GM12875 (cell line): ENCODE data around the gene MGMT.

Experiments
- H3K4me3 ChIP-seq: one replicate; pipeline ENCODE4 v1.5.1; 2011; ENCODE audit warnings: low read depth, low read length, control low read depth
- TF ChIP-seq, protein P1 (sequence below): IDR thresholded peaks from 2 replicates; pipeline ENCODE4 v1.5.1; 2011; ENCODE audit warnings: low read depth, mild to moderate bottlenecking, control low read depth, inconsistent platforms, low read length, moderate library complexity, borderline replicate concordance; ENCODE audit not compliant: insufficient read depth

Gene MGMT

DNA sequence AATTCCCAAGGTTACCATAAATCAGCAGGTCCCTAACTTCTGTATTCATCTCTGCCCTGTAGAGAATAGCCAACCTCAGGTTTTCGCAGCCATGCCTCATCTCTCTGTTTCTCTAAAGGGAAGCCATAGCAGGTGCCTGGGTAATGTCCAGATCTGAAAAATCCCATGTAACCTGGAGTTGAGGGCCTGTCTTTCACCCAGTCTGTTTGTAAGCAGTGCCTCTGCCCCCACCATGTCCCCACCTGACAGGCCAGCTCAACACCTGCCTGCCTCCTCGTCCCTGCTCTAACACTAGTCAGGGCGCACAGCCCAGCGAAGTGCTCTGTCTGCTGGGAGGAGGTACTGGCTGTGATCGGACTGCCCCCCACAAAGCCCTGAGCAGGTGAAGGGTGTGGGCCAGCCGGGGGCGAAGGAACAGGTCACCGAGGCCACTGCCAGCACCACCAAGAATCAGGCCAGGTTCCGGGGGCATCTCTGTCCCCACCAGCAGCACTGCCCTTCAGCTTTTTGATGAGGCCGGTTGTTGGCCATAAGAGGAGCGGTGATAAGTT lies 210.4 kb downstream of the MGMT start:
- TF ChIP-seq, protein P1, sequence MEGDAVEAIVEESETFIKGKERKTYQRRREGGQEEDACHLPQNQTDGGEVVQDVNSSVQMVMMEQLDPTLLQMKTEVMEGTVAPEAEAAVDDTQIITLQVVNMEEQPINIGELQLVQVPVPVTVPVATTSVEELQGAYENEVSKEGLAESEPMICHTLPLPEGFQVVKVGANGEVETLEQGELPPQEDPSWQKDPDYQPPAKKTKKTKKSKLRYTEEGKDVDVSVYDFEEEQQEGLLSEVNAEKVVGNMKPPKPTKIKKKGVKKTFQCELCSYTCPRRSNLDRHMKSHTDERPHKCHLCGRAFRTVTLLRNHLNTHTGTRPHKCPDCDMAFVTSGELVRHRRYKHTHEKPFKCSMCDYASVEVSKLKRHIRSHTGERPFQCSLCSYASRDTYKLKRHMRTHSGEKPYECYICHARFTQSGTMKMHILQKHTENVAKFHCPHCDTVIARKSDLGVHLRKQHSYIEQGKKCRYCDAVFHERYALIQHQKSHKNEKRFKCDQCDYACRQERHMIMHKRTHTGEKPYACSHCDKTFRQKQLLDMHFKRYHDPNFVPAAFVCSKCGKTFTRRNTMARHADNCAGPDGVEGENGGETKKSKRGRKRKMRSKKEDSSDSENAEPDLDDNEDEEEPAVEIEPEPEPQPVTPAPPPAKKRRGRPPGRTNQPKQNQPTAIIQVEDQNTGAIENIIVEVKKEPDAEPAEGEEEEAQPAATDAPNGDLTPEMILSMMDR = no peak
- H3K4me3 ChIP-seq = no peak overlapping the region

- TF ChIP-seq, protein P1 = no peak
- no peak overlapping the region for H3K4me3 ChIP-seq
Measured at GRCh38 chr10:129678186-129678585, 211.1 kb downstream of the MGMT start.

DNA sequence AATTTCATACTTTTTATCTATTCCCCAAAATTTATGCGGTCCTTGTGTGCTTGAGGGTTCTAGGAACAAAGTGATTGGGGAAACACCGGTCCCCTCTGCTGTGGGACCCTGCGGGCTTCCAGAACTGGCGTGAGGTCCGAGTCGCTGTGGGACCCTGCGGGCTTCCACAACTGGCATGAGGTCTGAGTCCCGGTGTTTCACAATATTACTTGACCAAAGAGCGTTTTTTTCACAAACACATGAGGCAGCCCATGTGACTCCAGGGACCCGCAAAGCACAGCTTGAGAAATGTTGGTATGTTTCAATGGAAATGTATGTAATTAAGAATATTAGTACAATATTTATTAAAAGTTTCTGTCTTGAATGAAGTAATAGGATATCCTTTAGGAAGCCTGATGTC lies 212.2 kb downstream of the MGMT start:
- TF ChIP-seq, protein P1 = no peak
- no peak overlapping the region for H3K4me3 ChIP-seq

DNA sequence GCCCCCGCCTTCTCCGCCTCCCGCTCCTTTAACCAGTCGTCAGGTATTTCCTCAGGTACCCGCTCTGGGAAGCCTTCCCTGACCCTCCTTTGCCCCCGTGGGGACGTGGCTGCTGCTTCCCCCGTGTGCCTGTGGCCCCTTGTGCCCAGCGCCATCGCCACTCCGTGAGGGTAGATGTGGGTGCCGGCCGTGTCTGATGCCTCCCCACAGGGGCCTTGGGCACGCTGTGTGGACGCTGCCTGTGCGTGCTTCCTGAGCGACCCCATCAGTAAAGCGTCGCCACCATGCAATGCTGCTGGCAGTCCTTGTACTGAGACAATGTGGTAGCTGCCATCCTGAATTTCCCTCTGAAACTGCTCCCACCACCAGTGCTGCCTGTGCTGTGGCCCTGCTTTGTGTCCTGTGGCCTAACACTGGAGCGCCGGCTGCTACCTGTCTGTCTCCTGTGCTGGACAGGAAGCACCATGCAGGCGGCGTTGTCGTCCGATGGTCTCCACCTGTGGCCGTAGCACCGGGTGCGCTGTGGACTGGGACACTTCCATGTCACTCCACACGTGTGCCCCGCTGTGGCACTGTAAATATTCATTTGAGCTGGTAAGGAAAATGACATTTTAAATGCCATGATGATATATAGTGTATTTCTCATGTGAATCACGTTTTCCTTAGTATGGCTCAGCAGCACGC lies 213.8 kb downstream of the MGMT start:
- TF ChIP-seq, protein P1 = no peak
- no peak overlapping the region for H3K4me3 ChIP-seq

DNA sequence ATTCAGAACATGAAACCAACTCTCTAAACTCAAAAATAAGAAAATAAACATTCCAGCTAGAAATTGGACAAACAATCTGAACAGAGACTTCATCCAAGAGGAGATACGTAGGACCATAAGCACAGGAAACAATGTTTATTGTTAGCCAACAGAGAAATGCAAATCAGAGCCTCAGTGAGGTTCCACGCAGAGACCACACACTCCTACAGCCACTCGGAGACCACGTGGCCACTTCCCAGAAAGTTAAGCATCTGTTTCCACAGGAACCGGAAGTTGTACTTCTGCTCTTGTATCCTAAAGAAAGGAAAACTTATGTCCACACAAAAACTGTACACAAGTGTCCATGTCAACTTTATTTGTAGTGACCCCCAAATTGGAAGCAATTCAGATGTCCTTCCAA lies 214.8 kb downstream of the MGMT start:
- TF ChIP-seq, protein P1 = no peak
- no peak overlapping the region for H3K4me3 ChIP-seq

DNA sequence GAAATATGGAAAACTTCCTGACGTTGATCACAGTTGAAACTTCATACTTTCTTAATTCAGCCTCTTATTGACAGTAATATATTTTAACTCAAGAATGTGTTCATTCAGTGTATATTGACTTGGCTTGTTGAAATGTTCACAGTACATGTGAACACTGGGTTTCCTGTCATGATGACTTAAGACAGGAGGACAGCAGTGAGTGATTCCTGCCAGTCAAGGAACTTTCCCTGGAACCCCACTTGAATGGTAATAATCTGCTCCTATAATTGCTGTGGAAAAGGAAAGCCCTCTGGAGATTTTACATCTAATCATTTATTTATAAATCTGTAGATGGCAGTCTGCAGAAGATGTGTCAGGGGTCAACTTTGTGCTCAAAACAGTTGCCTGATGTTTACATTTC lies 216.5 kb downstream of the MGMT start:
- no peak overlapping the region for H3K4me3 ChIP-seq
- TF ChIP-seq, protein P1 = no peak

GRCh38 chr10:129683920-129684319 lies 216.9 kb downstream of the MGMT start:
- H3K4me3 ChIP-seq = no peak overlapping the region
- TF ChIP-seq, protein P1 = no peak
